Activated naive CD4-positive, alpha-beta T cell treated with Interleukin-2 at 50 U/mL for 16 hours (primary cell): Measurements from ENCODE around the gene GRAMD1C.
"Not testable (repeated sequence)": the region's sequence is repeated elsewhere in the genome, so short reads cannot be mapped to it uniquely, and the experiment has no call there.

ENCODE experiments used
- DNase-seq: peaks from one replicate; pipeline ENCODE4 v3.0.0-alpha.2; 2020

GRAMD1C gene

GRCh38 chr3:113838631-113839209 lies at the start of gene GRAMD1C:
Gene GRAMD1C, plus strand, starts transcription at chr3:113838788. Its CDS starts 122 bp downstream, at chr3:113838910.
- peak; percentile 86 for DNase-seq

GRCh38 chr3:113791381-113791780 lies 47.2 kb upstream of the GRAMD1C start:
- DNase-seq, result no peak

GRCh38 chr3:113794526-113794925 lies 44.1 kb upstream of the GRAMD1C start:
- no peak for DNase-seq

- no peak for DNase-seq
These were observed 42.9 kb upstream of the GRAMD1C start for GRCh38 chr3:113795693-113796092.

GRCh38 chr3:113802795-113803455 lies 35.7 kb upstream of the GRAMD1C start:
- no peak for DNase-seq

- DNase-seq, result no peak
These were observed 33.9 kb upstream of the GRAMD1C start for GRCh38 chr3:113804661-113805060.

- no peak for DNase-seq
These were observed 33.3 kb upstream of the GRAMD1C start for GRCh38 chr3:113805249-113805648.

- DNase-seq, result no peak
These were observed 25.7 kb upstream of the GRAMD1C start for GRCh38 chr3:113812854-113813253.

- DNase-seq, result no peak
These were observed 18.7 kb upstream of the GRAMD1C start for GRCh38 chr3:113819866-113820265.

GRCh38 chr3:113825090-113825489 lies 13.5 kb upstream of the GRAMD1C start:
- no peak for DNase-seq

- no peak for DNase-seq
These were observed 10.0 kb upstream of the GRAMD1C start for GRCh38 chr3:113828600-113828999.

GRCh38 chr3:113829576-113830354 lies 8.8 kb upstream of the GRAMD1C start:
- no peak for DNase-seq

GRCh38 chr3:113831103-113831355 lies 7.6 kb upstream of the GRAMD1C start:
- DNase-seq, result no peak

- DNase-seq, result no peak
These were observed 6.0 kb upstream of the GRAMD1C start for GRCh38 chr3:113832477-113833164.

- no peak for DNase-seq
These were observed 3.6 kb upstream of the GRAMD1C start for GRCh38 chr3:113834983-113835382.

GRCh38 chr3:113839551-113839950 lies 963 bp downstream of the GRAMD1C start:
- DNase-seq, result no peak

- DNase-seq, result no peak
These were observed 6.1 kb downstream of the GRAMD1C start for GRCh38 chr3:113844622-113845222.

GRCh38 chr3:113847247-113847646 lies 8.7 kb downstream of the GRAMD1C start:
- no peak for DNase-seq

- DNase-seq, result no peak
These were observed 9.3 kb downstream of the GRAMD1C start for GRCh38 chr3:113847664-113848461.

- not testable (repeated sequence) for DNase-seq
These were observed 10.5 kb downstream of the GRAMD1C start for GRCh38 chr3:113849071-113849470.

- not testable (repeated sequence) for DNase-seq
These were observed 11.3 kb downstream of the GRAMD1C start for GRCh38 chr3:113849841-113850240.

GRCh38 chr3:113850391-113850790 lies 11.8 kb downstream of the GRAMD1C start:
- not testable (repeated sequence) for DNase-seq
